ENCODE data around the gene DNM1L.

- no peak for TF ChIP-seq CTCF (conservative IDR thresholded peaks at IDR 0.05; ENCODE audit: low read depth, low read length)
- TF ChIP-seq EZH2 (IDR thresholded peaks at IDR 0.05; ENCODE audit: borderline replicate concordance, low read depth, low read length, poor library complexity, severe bottlenecking) = no peak
Observed at GRCh38 chr12:32734952-32735351, 55.9 kb downstream of the DNM1L start.

All from A673 (cell line).